ENCODE data around the gene SPACA4. TPM values are rescaled to one million over a fixed set of nuclear protein-coding genes. Genes with fewer than 3 reads are reported as not detected.

The SPACA4 gene
- total and polyA plus RNA-seq, 9 of the 15 experiments (the other 6 are each of a cell fraction or from before 2014, with no cell fraction given), result not detected

Other genes starting within 250 kb of the SPACA4 start
Only the 7 nearest of the 23 such genes appear.
- gene SULT2B1, start 54.6 kb upstream of the SPACA4 start, total RNA-seq (2014; rRNA removed), result 0.37 and 0.54 TPM in 2 replicates
- 0.22 TPM in 1 of 2 replicates, not detected in the other for gene SULT2B1, start 54.6 kb upstream of the SPACA4 start, total RNA-seq (2014; rRNA removed; fragmentation: Illumina TruSeq; extraction: Trizol)
- 0.26 TPM in 1 of 2 replicates, not detected in the other for gene SULT2B1, start 54.6 kb upstream of the SPACA4 start, total RNA-seq (2015; rRNA removed; fragmentation: Illumina TruSeq; extraction: Trizol)
- gene SULT2B1, start 54.6 kb upstream of the SPACA4 start, total RNA-seq (2021), result 0.42 and 0.62 TPM in 2 replicates
- 0.38 and 0.46 TPM in 2 replicates for gene SULT2B1, start 54.6 kb upstream of the SPACA4 start, polyA plus RNA-seq (2011; rRNA removed)
- gene SULT2B1, start 54.6 kb upstream of the SPACA4 start, polyA plus RNA-seq (2014; fragmentation: Illumina TruSeq; extraction: Trizol), result 0.09 and 0.28 TPM in 2 replicates
- gene SULT2B1, start 54.6 kb upstream of the SPACA4 start, polyA plus RNA-seq (2014; fragmentation: Nextera tagmentation; extraction: Ambion mirVana), result under 1 TPM in 1 of 2 experiments, not detected in 1; 0.14 TPM
- gene SULT2B1, start 54.6 kb upstream of the SPACA4 start, polyA plus RNA-seq (2014; rRNA removed), result 0.11 and 0.32 TPM in 2 replicates
- 0.82 TPM in 1 of 2 replicates, not detected in the other for gene FAM83E, start 8.3 kb downstream of the SPACA4 start, total RNA-seq (2014; rRNA removed)
- 0.29 TPM in 1 of 2 replicates, not detected in the other for gene FAM83E, start 8.3 kb downstream of the SPACA4 start, total RNA-seq (2014; rRNA removed; fragmentation: Illumina TruSeq; extraction: Trizol)
- 0.45 and 0.87 TPM in 2 replicates for gene FAM83E, start 8.3 kb downstream of the SPACA4 start, total RNA-seq (2015; rRNA removed; fragmentation: Illumina TruSeq; extraction: Trizol)
- 0.71 and 1.3 TPM in 2 replicates for gene FAM83E, start 8.3 kb downstream of the SPACA4 start, total RNA-seq (2021)
- 0.15 TPM in 2 replicates for gene FAM83E, start 8.3 kb downstream of the SPACA4 start, polyA plus RNA-seq (2011; rRNA removed)
- not detected in 2 replicates for gene FAM83E, start 8.3 kb downstream of the SPACA4 start, polyA plus RNA-seq (2014; fragmentation: Illumina TruSeq; extraction: Trizol)
- gene FAM83E, start 8.3 kb downstream of the SPACA4 start, polyA plus RNA-seq (2014; fragmentation: Nextera tagmentation; extraction: Ambion mirVana), result not detected
- gene FAM83E, start 8.3 kb downstream of the SPACA4 start, polyA plus RNA-seq (2014; rRNA removed), result 0.04 and 0.19 TPM in 2 replicates
- 2,565 and 3,619 TPM in 2 replicates for gene RPL18, start 12.4 kb downstream of the SPACA4 start, total RNA-seq (2014; rRNA removed)
- gene RPL18, start 12.4 kb downstream of the SPACA4 start, total RNA-seq (2014; rRNA removed; fragmentation: Illumina TruSeq; extraction: Trizol), result 1,358 and 1,367 TPM in 2 replicates
- gene RPL18, start 12.4 kb downstream of the SPACA4 start, total RNA-seq (2015; rRNA removed; fragmentation: Illumina TruSeq; extraction: Trizol), result 2,022 and 2,084 TPM in 2 replicates
- gene RPL18, start 12.4 kb downstream of the SPACA4 start, total RNA-seq (2021), result 2,028 and 2,113 TPM in 2 replicates
- 1,530 and 1,971 TPM in 2 replicates for gene RPL18, start 12.4 kb downstream of the SPACA4 start, polyA plus RNA-seq (2011; rRNA removed)
- 1,653 and 2,262 TPM in 2 replicates for gene RPL18, start 12.4 kb downstream of the SPACA4 start, polyA plus RNA-seq (2014; fragmentation: Illumina TruSeq; extraction: Trizol)
- 100 to 1,000 TPM; 312 to 402 TPM for gene RPL18, start 12.4 kb downstream of the SPACA4 start, polyA plus RNA-seq (2014; fragmentation: Nextera tagmentation; extraction: Ambion mirVana)
- gene RPL18, start 12.4 kb downstream of the SPACA4 start, polyA plus RNA-seq (2014; rRNA removed), result 2,460 and 2,635 TPM in 2 replicates
- 4.0 and 8.2 TPM in 2 replicates for gene SPHK2, start 12.8 kb downstream of the SPACA4 start, total RNA-seq (2014; rRNA removed)
- gene SPHK2, start 12.8 kb downstream of the SPACA4 start, total RNA-seq (2014; rRNA removed; fragmentation: Illumina TruSeq; extraction: Trizol), result 2.1 and 2.9 TPM in 2 replicates
- gene SPHK2, start 12.8 kb downstream of the SPACA4 start, total RNA-seq (2015; rRNA removed; fragmentation: Illumina TruSeq; extraction: Trizol), result 5.4 and 5.5 TPM in 2 replicates
- 13.9 and 15.2 TPM in 2 replicates for gene SPHK2, start 12.8 kb downstream of the SPACA4 start, total RNA-seq (2021)
- 2.0 and 3.5 TPM in 2 replicates for gene SPHK2, start 12.8 kb downstream of the SPACA4 start, polyA plus RNA-seq (2011; rRNA removed)
- gene SPHK2, start 12.8 kb downstream of the SPACA4 start, polyA plus RNA-seq (2014; fragmentation: Illumina TruSeq; extraction: Trizol), result 2.6 and 6.4 TPM in 2 replicates
- gene SPHK2, start 12.8 kb downstream of the SPACA4 start, polyA plus RNA-seq (2014; fragmentation: Nextera tagmentation; extraction: Ambion mirVana), result under 1 TPM; 0.10 to 0.17 TPM
- gene SPHK2, start 12.8 kb downstream of the SPACA4 start, polyA plus RNA-seq (2014; rRNA removed), result 9.0 and 10.8 TPM in 2 replicates
- gene DBP, start 30.6 kb downstream of the SPACA4 start, total RNA-seq (2014; rRNA removed), result 3.6 and 5.0 TPM in 2 replicates
- gene DBP, start 30.6 kb downstream of the SPACA4 start, total RNA-seq (2014; rRNA removed; fragmentation: Illumina TruSeq; extraction: Trizol), result 0.96 and 1.1 TPM in 2 replicates
- gene DBP, start 30.6 kb downstream of the SPACA4 start, total RNA-seq (2015; rRNA removed; fragmentation: Illumina TruSeq; extraction: Trizol), result 3.7 and 3.9 TPM in 2 replicates
- 2.6 and 5.5 TPM in 2 replicates for gene DBP, start 30.6 kb downstream of the SPACA4 start, total RNA-seq (2021)
- 0.45 and 1.1 TPM in 2 replicates for gene DBP, start 30.6 kb downstream of the SPACA4 start, polyA plus RNA-seq (2011; rRNA removed)
- gene DBP, start 30.6 kb downstream of the SPACA4 start, polyA plus RNA-seq (2014; fragmentation: Illumina TruSeq; extraction: Trizol), result 1.8 and 2.1 TPM in 2 replicates
- gene DBP, start 30.6 kb downstream of the SPACA4 start, polyA plus RNA-seq (2014; fragmentation: Nextera tagmentation; extraction: Ambion mirVana), result under 1 TPM; 0.25 to 0.64 TPM
- 1.6 and 3.8 TPM in 2 replicates for gene DBP, start 30.6 kb downstream of the SPACA4 start, polyA plus RNA-seq (2014; rRNA removed)
- gene CA11, start 39.4 kb downstream of the SPACA4 start, total RNA-seq (2014; rRNA removed), result 19.9 and 37.7 TPM in 2 replicates
- gene CA11, start 39.4 kb downstream of the SPACA4 start, total RNA-seq (2014; rRNA removed; fragmentation: Illumina TruSeq; extraction: Trizol), result 2.4 and 2.9 TPM in 2 replicates
- gene CA11, start 39.4 kb downstream of the SPACA4 start, total RNA-seq (2015; rRNA removed; fragmentation: Illumina TruSeq; extraction: Trizol), result 7.5 and 8.3 TPM in 2 replicates
- gene CA11, start 39.4 kb downstream of the SPACA4 start, total RNA-seq (2021), result 14.8 and 16.2 TPM in 2 replicates
- 4.1 and 8.1 TPM in 2 replicates for gene CA11, start 39.4 kb downstream of the SPACA4 start, polyA plus RNA-seq (2011; rRNA removed)
- gene CA11, start 39.4 kb downstream of the SPACA4 start, polyA plus RNA-seq (2014; fragmentation: Illumina TruSeq; extraction: Trizol), result 12.7 and 22.5 TPM in 2 replicates
- 10 to 100 TPM in 1 of 2 experiments, 1 to 10 TPM in 1; 6.3 to 11.5 TPM for gene CA11, start 39.4 kb downstream of the SPACA4 start, polyA plus RNA-seq (2014; fragmentation: Nextera tagmentation; extraction: Ambion mirVana)
- gene CA11, start 39.4 kb downstream of the SPACA4 start, polyA plus RNA-seq (2014; rRNA removed), result 8.2 and 19.3 TPM in 2 replicates
- not detected in 2 replicates for gene NTN5, start 66.3 kb downstream of the SPACA4 start, total RNA-seq (2014; rRNA removed)
- not detected in 2 replicates for gene NTN5, start 66.3 kb downstream of the SPACA4 start, total RNA-seq (2014; rRNA removed; fragmentation: Illumina TruSeq; extraction: Trizol)
- not detected in 2 replicates for gene NTN5, start 66.3 kb downstream of the SPACA4 start, total RNA-seq (2015; rRNA removed; fragmentation: Illumina TruSeq; extraction: Trizol)
- gene NTN5, start 66.3 kb downstream of the SPACA4 start, total RNA-seq (2021), result not detected in 2 replicates
- 0.04 TPM in 1 of 2 replicates, not detected in the other for gene NTN5, start 66.3 kb downstream of the SPACA4 start, polyA plus RNA-seq (2011; rRNA removed)
- not detected in 2 replicates for gene NTN5, start 66.3 kb downstream of the SPACA4 start, polyA plus RNA-seq (2014; fragmentation: Illumina TruSeq; extraction: Trizol)
- gene NTN5, start 66.3 kb downstream of the SPACA4 start, polyA plus RNA-seq (2014; fragmentation: Nextera tagmentation; extraction: Ambion mirVana), result not detected
- 0.07 TPM in 1 of 2 replicates, not detected in the other for gene NTN5, start 66.3 kb downstream of the SPACA4 start, polyA plus RNA-seq (2014; rRNA removed)